Liver (tissue), 3 donors: ENCODE results near the gene HDAC10.

Experiments used
- FOXA1 ChIP-seq: IDR thresholded peaks from 2 replicates; pipeline ENCODE4 v1.6.1; 2016; ENCODE audit warnings: antibody characterized with exemption
- GABPA ChIP-seq, 2 donors: IDR thresholded peaks in 1 of 2; conservative IDR thresholded peaks in 1 of 2; 2 replicates each; pipeline ENCODE4 v1.6.1; 2016; ENCODE audit warnings: antibody characterized with exemption in 2 of 2, mild to moderate bottlenecking in 1 of 2, moderate library complexity in 1 of 2
- HNF4G ChIP-seq: IDR thresholded peaks from 2 replicates; pipeline ENCODE4 v1.6.1; 2016; ENCODE audit warnings: antibody characterized with exemption
- JUND ChIP-seq, 2 donors: IDR thresholded peaks; 2 replicates each; pipeline ENCODE4 v1.6.1; 2016; ENCODE audit warnings: antibody characterized with exemption in 2 of 2
- RAD21 ChIP-seq, 2 donors: IDR thresholded peaks; 2 replicates each; pipeline ENCODE4 v1.6.1; 2016; ENCODE audit warnings: antibody characterized with exemption in 2 of 2, mild to moderate bottlenecking in 2 of 2
- SP1 ChIP-seq: IDR thresholded peaks from 2 replicates; pipeline ENCODE4 v1.6.1; 2018; ENCODE audit warnings: antibody characterized with exemption, mild to moderate bottlenecking
- TAF1 ChIP-seq: conservative IDR thresholded peaks from 2 replicates; pipeline ENCODE4 v1.6.1; 2016; ENCODE audit warnings: antibody characterized with exemption, mild to moderate bottlenecking
- YY1 ChIP-seq: IDR thresholded peaks from 2 replicates; pipeline ENCODE4 v1.6.1; 2016; ENCODE audit warnings: antibody characterized with exemption, mild to moderate bottlenecking
- TF ChIP-seq, protein P1 (sequence below): fragments of 150-350 bp; IDR thresholded peaks from 2 replicates; pipeline ENCODE4 v1.5.1; 2017; ENCODE audit warnings: improper control_type of control experiment, low read depth, low read length; ENCODE audit not compliant: missing input control
- TF ChIP-seq, protein P2 (sequence below): IDR thresholded peaks from 2 replicates; pipeline ENCODE4 v1.6.1; 2016; ENCODE audit warnings: antibody characterized with exemption
- TF ChIP-seq, protein P3 (sequence below): IDR thresholded peaks from 2 replicates; pipeline ENCODE4 v1.6.1; 2016; ENCODE audit warnings: antibody characterized with exemption
- TF ChIP-seq, protein P4 (sequence below): IDR thresholded peaks from 2 replicates; pipeline ENCODE4 v1.6.1; 2016; ENCODE audit warnings: antibody characterized with exemption, mild to moderate bottlenecking
- TF ChIP-seq, protein P5 (sequence below): IDR thresholded peaks from 2 replicates; pipeline ENCODE4 v1.6.1; 2016; ENCODE audit warnings: antibody characterized with exemption
- donor health status: healthy.
- donor health status: healthy.

DNA sequence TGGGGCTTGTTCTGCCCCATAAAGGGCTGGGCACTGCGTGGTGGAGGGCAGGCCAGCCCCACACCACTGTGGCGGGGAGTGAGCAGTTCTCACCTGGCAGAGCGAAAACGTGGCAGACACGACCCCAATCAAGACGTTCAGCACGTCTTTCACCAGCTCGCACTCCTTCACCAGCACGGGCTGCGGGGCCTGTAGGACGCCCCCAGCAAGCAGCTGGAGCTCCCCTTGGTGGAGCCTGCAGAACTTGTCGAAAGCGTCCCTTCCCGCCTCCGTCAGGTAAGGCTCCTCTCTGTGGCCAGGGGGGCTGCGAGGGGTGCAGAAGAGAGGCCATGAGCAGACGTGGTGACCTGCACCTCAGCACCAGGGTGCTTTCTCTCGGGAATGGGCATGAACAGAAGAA, 17.8 kb downstream of the HDAC10 start:
- TF ChIP-seq FOXA1 (no peak), SP1 (no peak), RAD21 (IDR thresholded peaks at IDR 0.05) (no peak), YY1 (no peak), HNF4G (no peak), JUND (IDR thresholded peaks at IDR 0.05) (no peak), GABPA (IDR thresholded peaks at IDR 0.05 in 1 of 2, conservative IDR thresholded peaks at IDR 0.05 in 1 of 2) (no peak), TAF1 (no peak)
- TF ChIP-seq, protein P1, sequence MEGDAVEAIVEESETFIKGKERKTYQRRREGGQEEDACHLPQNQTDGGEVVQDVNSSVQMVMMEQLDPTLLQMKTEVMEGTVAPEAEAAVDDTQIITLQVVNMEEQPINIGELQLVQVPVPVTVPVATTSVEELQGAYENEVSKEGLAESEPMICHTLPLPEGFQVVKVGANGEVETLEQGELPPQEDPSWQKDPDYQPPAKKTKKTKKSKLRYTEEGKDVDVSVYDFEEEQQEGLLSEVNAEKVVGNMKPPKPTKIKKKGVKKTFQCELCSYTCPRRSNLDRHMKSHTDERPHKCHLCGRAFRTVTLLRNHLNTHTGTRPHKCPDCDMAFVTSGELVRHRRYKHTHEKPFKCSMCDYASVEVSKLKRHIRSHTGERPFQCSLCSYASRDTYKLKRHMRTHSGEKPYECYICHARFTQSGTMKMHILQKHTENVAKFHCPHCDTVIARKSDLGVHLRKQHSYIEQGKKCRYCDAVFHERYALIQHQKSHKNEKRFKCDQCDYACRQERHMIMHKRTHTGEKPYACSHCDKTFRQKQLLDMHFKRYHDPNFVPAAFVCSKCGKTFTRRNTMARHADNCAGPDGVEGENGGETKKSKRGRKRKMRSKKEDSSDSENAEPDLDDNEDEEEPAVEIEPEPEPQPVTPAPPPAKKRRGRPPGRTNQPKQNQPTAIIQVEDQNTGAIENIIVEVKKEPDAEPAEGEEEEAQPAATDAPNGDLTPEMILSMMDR = no peak
- TF ChIP-seq, protein P2, sequence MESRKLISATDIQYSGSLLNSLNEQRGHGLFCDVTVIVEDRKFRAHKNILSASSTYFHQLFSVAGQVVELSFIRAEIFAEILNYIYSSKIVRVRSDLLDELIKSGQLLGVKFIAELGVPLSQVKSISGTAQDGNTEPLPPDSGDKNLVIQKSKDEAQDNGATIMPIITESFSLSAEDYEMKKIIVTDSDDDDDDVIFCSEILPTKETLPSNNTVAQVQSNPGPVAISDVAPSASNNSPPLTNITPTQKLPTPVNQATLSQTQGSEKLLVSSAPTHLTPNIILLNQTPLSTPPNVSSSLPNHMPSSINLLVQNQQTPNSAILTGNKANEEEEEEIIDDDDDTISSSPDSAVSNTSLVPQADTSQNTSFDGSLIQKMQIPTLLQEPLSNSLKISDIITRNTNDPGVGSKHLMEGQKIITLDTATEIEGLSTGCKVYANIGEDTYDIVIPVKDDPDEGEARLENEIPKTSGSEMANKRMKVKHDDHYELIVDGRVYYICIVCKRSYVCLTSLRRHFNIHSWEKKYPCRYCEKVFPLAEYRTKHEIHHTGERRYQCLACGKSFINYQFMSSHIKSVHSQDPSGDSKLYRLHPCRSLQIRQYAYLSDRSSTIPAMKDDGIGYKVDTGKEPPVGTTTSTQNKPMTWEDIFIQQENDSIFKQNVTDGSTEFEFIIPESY = no peak
- TF ChIP-seq, protein P3, sequence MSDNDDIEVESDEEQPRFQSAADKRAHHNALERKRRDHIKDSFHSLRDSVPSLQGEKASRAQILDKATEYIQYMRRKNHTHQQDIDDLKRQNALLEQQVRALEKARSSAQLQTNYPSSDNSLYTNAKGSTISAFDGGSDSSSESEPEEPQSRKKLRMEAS = no peak
- TF ChIP-seq, protein P4, sequence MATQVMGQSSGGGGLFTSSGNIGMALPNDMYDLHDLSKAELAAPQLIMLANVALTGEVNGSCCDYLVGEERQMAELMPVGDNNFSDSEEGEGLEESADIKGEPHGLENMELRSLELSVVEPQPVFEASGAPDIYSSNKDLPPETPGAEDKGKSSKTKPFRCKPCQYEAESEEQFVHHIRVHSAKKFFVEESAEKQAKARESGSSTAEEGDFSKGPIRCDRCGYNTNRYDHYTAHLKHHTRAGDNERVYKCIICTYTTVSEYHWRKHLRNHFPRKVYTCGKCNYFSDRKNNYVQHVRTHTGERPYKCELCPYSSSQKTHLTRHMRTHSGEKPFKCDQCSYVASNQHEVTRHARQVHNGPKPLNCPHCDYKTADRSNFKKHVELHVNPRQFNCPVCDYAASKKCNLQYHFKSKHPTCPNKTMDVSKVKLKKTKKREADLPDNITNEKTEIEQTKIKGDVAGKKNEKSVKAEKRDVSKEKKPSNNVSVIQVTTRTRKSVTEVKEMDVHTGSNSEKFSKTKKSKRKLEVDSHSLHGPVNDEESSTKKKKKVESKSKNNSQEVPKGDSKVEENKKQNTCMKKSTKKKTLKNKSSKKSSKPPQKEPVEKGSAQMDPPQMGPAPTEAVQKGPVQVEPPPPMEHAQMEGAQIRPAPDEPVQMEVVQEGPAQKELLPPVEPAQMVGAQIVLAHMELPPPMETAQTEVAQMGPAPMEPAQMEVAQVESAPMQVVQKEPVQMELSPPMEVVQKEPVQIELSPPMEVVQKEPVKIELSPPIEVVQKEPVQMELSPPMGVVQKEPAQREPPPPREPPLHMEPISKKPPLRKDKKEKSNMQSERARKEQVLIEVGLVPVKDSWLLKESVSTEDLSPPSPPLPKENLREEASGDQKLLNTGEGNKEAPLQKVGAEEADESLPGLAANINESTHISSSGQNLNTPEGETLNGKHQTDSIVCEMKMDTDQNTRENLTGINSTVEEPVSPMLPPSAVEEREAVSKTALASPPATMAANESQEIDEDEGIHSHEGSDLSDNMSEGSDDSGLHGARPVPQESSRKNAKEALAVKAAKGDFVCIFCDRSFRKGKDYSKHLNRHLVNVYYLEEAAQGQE = no peak
- TF ChIP-seq, protein P5, sequence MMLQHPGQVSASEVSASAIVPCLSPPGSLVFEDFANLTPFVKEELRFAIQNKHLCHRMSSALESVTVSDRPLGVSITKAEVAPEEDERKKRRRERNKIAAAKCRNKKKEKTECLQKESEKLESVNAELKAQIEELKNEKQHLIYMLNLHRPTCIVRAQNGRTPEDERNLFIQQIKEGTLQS = no peak
